ENCODE data around the gene C2CD2. TPM values are rescaled to one million over a fixed set of nuclear protein-coding genes. Genes with fewer than 3 reads are reported as not detected.
A peak's percentile ranks its signal among the peaks of the same experiment; 100 is the strongest.

The C2CD2 gene
- total and polyA plus RNA-seq, 2 experiments from 2014 or later = 4.5 to 16.2 TPM

DNA sequence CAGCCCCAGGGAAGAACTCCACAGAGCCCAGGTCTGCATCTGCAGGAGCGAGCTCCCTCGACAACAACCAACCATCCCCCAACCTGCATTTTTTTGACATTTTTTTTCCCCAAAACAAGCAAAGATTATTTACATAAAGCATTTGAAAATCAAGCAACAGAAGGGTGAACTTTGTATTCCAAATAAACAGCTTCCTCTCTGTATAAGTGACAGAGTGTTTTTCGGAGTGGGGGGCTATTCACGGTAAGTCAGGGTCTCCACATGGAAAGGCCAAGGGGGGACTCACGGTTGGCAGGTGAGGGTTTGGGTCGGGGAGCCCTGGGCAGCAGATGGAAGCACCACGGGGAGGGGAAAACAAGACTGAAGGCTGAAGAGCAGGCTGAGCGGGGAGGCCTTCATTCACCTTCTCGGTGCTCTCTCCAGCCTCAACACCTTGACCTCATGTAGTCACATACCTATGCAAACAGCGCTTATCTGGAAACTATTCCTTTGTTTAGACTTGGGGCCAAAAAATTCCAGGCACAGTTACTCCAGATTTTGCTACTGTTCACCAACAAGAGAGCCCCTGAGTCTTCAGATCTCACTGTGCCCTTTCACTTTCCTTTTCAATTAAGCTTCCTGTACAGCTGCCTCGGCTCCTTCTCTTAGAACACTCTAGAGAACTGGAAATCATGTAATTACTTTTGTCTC lies 27.6 kb downstream of the C2CD2 start (continued):
- TF ChIP-seq REST (IDR thresholded peaks at IDR 0.05; ENCODE audit: unreplicated experiment) (no peak), STAT1 (IDR thresholded peaks at IDR 0.05; ENCODE audit: unreplicated experiment) (no peak), NANOG (IDR thresholded peaks at IDR 0.05; ENCODE audit: borderline replicate concordance) (no peak), EZH2 (IDR thresholded peaks at IDR 0.05; ENCODE audit: low read depth, unreplicated experiment) (no peak), CREB1 (CRISPR knock-in tag; IDR thresholded peaks at IDR 0.05; ENCODE audit: low read depth) (0 out of 2 replicates have a peak, but pooled peaks have one; percentile 22)

DNA sequence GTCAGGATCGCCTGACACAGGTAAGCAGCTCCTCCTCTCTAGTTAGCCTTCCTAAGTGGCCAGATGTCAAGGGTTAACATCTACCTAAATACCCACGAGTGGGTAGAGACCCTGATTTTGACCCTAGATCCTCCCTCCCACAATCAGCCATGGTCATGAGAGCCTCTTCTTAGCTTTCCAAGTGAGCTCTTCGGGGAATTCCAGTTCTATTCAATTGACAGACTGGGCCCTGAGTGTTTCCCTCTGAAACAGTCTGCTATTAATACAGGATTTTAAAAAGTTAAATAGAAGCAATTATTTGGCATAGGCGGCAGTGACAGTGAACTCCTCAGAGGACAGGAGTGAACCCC lies 28.1 kb downstream of the C2CD2 start:
- Histone ChIP-seq H3K27ac (ENCODE audit: low read depth) (peak overlapping the region; percentile 85; the same call in 1 of the 2 replicates), H2AFZ (no peak overlapping the region), H3K4me3 (no peak overlapping the region), H4K20me1 (replicated peaks; ENCODE audit: insufficient read depth) (no peaks in the 10 kb centered on the region), H3K27me3 (ENCODE audit: insufficient read depth) (no peaks in the 10 kb centered on the region), H3F3A (replicated peaks; ENCODE audit: low read depth) (no peaks in the 10 kb centered on the region), H3K9me2 (ENCODE audit: insufficient read depth) (no peaks in the 10 kb centered on the region), H3K4me1 (ENCODE audit: insufficient read depth) (peaks cover 28% of the 10 kb centered on the region), H3K36me3 (ENCODE audit: insufficient read depth) (no peaks in the 10 kb centered on the region), H3K79me2 (replicated peaks; ENCODE audit: insufficient read depth) (peaks cover 6% of the 10 kb centered on the region; the same call in 1 of the 2 replicates), H3K4me2 (peak overlapping the region; percentile 21)
- Mint-ChIP-seq H3K27me3 (ENCODE audit: insufficient read depth, low read depth, poor library complexity) (peaks cover 13% of the 10 kb centered on the region), H3K4me3 (peak overlapping the region; percentile 39), H3K27ac (peak overlapping the region; percentile 96), H3K9me3 (no peaks in the 10 kb centered on the region), H3K36me3 (ENCODE audit: low read depth) (no peaks in the 10 kb centered on the region), H3K4me1 (peaks cover 30% of the 10 kb centered on the region)
- DNase-seq (ENCODE audit: low spot score) (no peak), ATAC-seq (no peak)
- TF ChIP-seq REST (IDR thresholded peaks at IDR 0.05; ENCODE audit: unreplicated experiment) = no peak
- TF ChIP-seq, protein P1, sequence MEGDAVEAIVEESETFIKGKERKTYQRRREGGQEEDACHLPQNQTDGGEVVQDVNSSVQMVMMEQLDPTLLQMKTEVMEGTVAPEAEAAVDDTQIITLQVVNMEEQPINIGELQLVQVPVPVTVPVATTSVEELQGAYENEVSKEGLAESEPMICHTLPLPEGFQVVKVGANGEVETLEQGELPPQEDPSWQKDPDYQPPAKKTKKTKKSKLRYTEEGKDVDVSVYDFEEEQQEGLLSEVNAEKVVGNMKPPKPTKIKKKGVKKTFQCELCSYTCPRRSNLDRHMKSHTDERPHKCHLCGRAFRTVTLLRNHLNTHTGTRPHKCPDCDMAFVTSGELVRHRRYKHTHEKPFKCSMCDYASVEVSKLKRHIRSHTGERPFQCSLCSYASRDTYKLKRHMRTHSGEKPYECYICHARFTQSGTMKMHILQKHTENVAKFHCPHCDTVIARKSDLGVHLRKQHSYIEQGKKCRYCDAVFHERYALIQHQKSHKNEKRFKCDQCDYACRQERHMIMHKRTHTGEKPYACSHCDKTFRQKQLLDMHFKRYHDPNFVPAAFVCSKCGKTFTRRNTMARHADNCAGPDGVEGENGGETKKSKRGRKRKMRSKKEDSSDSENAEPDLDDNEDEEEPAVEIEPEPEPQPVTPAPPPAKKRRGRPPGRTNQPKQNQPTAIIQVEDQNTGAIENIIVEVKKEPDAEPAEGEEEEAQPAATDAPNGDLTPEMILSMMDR (conservative IDR thresholded peaks at IDR 0.05; ENCODE audit: low read depth in 2 of 2) = no peak
- no peak for TF ChIP-seq JUNB (IDR thresholded peaks at IDR 0.05; ENCODE audit: unreplicated experiment)
- no peak for TF ChIP-seq CREB1 (CRISPR knock-in tag; IDR thresholded peaks at IDR 0.05; ENCODE audit: low read depth)
- no peak for TF ChIP-seq EZH2 (IDR thresholded peaks at IDR 0.05; ENCODE audit: low read depth, unreplicated experiment)
- TF ChIP-seq NANOG (IDR thresholded peaks at IDR 0.05; ENCODE audit: borderline replicate concordance) = no peak
- no peak for TF ChIP-seq ETS1 (IDR thresholded peaks at IDR 0.05)
- TF ChIP-seq EZH2phosphoT487 (IDR thresholded peaks at IDR 0.05; ENCODE audit: unreplicated experiment) = no peak
